Measurements from ENCODE around the gene IRAK3.

- TF ChIP-seq ZNF138 (CRISPR knock-in tag; conservative IDR thresholded peaks at IDR 0.05), result no peak
- no peak for TF ChIP-seq ATF2 (CRISPR knock-in tag; IDR thresholded peaks at IDR 0.05; ENCODE audit: borderline replicate concordance, low read depth)
- no peak for TF ChIP-seq PRRX2 (CRISPR knock-in tag; IDR thresholded peaks at IDR 0.05)
- no peak for TF ChIP-seq ZNF317 (CRISPR knock-in tag; IDR thresholded peaks at IDR 0.05; ENCODE audit: borderline replicate concordance, low read depth)
- TF ChIP-seq JUN (CRISPR knock-in tag; IDR thresholded peaks at IDR 0.05), result no peak
- TF ChIP-seq CTCF (IDR thresholded peaks at IDR 0.05), result no peak
- TF ChIP-seq ATF3 (CRISPR knock-in tag; conservative IDR thresholded peaks at IDR 0.05), result no peak
- no peak for TF ChIP-seq IRF1 (CRISPR knock-in tag; IDR thresholded peaks at IDR 0.05)
- TF ChIP-seq PRDM15 (CRISPR knock-in tag; IDR thresholded peaks at IDR 0.05), result no peak
- no peak for TF ChIP-seq HMGXB4 (CRISPR knock-in tag; IDR thresholded peaks at IDR 0.05)
- TF ChIP-seq GABPB1 (CRISPR knock-in tag; IDR thresholded peaks at IDR 0.05), result no peak
- no peak for TF ChIP-seq ZBTB43 (CRISPR knock-in tag; IDR thresholded peaks at IDR 0.05)
- no peak for TF ChIP-seq E2F1 (CRISPR knock-in tag; IDR thresholded peaks at IDR 0.05)
- TF ChIP-seq ATF6 (CRISPR knock-in tag; IDR thresholded peaks at IDR 0.05), result no peak
Measured at GRCh38 chr12:66176105-66176900, 12.7 kb upstream of the IRAK3 start.
